ENCODE measurements around the gene RNF223. TPM values are rescaled to one million over a fixed set of nuclear protein-coding genes. Genes with fewer than 3 reads are reported as not detected.

RNF223 gene
- total RNA-seq, 4 donors from 2014 or later, result not detected

DNA sequence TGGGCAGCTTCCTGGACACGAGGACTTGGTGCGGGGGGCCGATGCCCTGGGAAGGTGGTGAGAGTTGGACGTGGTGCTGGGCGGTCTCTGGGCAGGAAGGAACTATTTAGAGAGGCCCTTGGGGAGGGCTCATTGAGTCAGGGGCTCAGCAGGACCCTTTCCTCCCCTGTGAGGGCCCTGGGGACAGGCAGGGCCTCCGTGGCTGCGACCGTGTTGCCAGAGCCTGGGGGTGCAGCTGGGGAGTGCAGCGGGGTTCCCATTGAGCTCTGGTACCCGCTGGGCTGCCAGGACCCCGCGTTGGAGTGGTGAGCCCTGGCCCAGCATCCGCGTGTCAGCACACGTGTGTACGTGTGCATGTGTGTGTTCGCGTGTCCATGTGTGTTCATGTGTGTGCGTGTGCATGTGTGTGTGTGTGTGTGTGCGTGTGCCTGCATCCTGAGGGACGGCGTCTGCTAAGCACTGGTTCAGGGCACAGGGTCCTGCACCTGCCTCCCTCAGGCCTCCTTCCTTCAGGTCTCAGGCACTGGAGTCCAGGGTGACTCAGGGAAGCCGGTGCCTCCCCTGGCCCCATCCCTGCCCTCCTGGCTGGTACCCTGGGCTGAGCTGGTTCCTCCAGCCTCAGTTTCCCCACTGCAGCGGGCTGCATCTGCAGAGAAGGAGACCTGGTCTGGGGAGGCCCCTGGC is 10.7 kb downstream of the RNF223 start:
- no peak for DNase-seq
- peaks cover 13 to 14% of the 10 kb centered on the region in 2 donors for H3K27me3 ChIP-seq
- TF ChIP-seq, protein P1, sequence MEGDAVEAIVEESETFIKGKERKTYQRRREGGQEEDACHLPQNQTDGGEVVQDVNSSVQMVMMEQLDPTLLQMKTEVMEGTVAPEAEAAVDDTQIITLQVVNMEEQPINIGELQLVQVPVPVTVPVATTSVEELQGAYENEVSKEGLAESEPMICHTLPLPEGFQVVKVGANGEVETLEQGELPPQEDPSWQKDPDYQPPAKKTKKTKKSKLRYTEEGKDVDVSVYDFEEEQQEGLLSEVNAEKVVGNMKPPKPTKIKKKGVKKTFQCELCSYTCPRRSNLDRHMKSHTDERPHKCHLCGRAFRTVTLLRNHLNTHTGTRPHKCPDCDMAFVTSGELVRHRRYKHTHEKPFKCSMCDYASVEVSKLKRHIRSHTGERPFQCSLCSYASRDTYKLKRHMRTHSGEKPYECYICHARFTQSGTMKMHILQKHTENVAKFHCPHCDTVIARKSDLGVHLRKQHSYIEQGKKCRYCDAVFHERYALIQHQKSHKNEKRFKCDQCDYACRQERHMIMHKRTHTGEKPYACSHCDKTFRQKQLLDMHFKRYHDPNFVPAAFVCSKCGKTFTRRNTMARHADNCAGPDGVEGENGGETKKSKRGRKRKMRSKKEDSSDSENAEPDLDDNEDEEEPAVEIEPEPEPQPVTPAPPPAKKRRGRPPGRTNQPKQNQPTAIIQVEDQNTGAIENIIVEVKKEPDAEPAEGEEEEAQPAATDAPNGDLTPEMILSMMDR (IDR thresholded peaks at IDR 0.05), result no peak
- no peak for TF ChIP-seq POLR2A (IDR thresholded peaks at IDR 0.05)
- H3K4me3 ChIP-seq, result no peak overlapping the region
- no peaks in the 10 kb centered on the region for H3K9me3 ChIP-seq
- H3K4me1 ChIP-seq, result peaks cover 0 to under 1% of the 10 kb centered on the region in 2 donors
- H3K36me3 ChIP-seq, result no peaks in the 10 kb centered on the region
- intact Hi-C loops (cut with DNase I; ENCODE audit: low total_unique reads), result loop anchor here (10.0 kb wide), 1 partner anchor 79 kb away; the partner anchor contains the start of gene PERM1
- no peak overlapping the region for H3K27ac ChIP-seq

DNA sequence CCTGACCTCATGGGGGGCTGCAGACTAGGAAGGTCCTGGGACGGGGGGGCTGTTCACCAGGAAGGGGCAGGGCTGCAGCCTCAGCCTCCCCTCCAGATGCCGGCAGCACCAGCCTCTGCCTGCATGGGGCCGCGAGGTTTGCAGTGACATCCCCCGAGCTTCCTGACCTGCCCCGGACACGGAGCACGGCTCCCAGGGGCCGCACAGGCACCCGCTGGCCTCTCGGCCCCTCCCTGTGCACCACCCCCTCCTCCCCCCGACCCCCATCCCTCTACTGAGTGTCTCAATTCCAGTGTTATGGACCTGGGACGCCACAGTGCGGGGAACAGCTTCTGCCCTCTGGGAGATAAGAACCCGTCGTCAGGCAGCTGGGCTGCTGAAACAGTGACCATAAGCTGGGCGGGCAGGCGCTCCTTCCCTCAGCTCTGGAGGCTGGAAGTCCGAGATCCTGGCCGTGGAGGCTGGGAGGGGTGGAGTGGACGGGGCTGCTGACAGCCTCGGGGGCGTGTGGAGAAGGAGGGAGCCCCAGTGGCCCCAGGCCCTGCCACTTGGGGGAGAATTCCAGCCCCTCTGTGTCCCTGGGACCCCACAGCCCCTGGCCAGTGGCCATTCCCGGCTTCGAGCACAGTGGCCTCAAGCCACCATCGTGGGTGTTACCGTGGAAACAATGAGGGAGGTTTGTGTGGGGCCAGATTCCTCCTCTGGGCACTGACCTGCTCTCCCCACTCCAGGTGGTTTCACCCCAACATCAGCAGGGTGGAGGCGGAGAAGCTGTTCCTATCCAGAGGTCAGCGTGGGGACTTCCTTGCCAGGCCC is 11.6 kb downstream of the RNF223 start:
- TF ChIP-seq POLR2A (IDR thresholded peaks at IDR 0.05), result no peak
- TF ChIP-seq, protein P1 (IDR thresholded peaks at IDR 0.05), result no peak
- DNase-seq, result no peak
- Histone ChIP-seq H3K4me1 (no peaks in the 10 kb centered on the region), H3K36me3 (no peaks in the 10 kb centered on the region), H3K4me3 (no peak overlapping the region), H3K27me3 (peaks cover 9 to 13% of the 10 kb centered on the region in 2 donors), H3K27ac (no peak overlapping the region), H3K9me3 (no peaks in the 10 kb centered on the region)
- intact Hi-C loops (cut with DNase I; ENCODE audit: low total_unique reads), result loop anchor here (10.0 kb wide), 1 partner anchor 78 kb away; the partner anchor contains the start of gene PERM1

DNA sequence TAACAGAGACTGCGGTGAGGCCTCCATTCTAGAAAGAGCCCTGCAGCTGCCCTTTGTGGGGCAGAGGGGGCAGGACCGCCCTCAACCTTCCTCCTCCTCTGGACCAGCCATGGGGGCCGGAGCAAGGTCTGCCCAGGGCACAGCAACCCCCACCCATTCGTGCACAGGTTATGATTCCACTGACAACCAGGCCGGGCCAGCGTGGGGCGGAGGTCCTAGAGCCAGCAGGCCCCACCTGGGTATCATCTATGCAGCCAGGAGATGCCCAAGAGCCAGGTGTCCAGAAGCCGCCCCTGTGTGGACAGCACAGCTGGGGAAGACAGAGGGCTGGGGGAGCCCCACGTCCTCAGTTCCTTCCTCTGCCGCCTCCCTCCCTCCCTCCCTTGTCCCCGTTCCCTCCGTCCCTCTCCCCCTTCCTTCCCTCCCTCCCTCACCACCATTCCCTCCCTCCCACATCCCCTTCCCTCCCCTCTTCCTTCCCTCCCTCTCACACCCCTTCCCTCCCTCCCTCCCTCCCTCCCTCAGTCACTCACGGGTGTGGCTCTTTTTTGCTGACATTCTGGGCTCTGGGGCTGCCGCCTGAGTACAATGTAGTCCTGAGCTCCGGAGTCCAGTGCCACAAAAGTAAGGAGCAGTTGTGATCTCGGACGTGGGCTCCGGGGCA is 12.3 kb downstream of the RNF223 start:
- Histone ChIP-seq H3K4me3 (no peak overlapping the region), H3K9me3 (no peaks in the 10 kb centered on the region), H3K27me3 (peaks cover 9 to 13% of the 10 kb centered on the region in 2 donors), H3K4me1 (no peaks in the 10 kb centered on the region), H3K27ac (no peak overlapping the region), H3K36me3 (no peaks in the 10 kb centered on the region)
- TF ChIP-seq, protein P1 (IDR thresholded peaks at IDR 0.05), result no peak
- TF ChIP-seq POLR2A (IDR thresholded peaks at IDR 0.05), result no peak
- intact Hi-C loops (cut with DNase I; ENCODE audit: low total_unique reads), result loop anchor here (10.0 kb wide), 1 partner anchor 77 kb away; the partner anchor contains the start of gene PERM1
- no peak for DNase-seq

DNA sequence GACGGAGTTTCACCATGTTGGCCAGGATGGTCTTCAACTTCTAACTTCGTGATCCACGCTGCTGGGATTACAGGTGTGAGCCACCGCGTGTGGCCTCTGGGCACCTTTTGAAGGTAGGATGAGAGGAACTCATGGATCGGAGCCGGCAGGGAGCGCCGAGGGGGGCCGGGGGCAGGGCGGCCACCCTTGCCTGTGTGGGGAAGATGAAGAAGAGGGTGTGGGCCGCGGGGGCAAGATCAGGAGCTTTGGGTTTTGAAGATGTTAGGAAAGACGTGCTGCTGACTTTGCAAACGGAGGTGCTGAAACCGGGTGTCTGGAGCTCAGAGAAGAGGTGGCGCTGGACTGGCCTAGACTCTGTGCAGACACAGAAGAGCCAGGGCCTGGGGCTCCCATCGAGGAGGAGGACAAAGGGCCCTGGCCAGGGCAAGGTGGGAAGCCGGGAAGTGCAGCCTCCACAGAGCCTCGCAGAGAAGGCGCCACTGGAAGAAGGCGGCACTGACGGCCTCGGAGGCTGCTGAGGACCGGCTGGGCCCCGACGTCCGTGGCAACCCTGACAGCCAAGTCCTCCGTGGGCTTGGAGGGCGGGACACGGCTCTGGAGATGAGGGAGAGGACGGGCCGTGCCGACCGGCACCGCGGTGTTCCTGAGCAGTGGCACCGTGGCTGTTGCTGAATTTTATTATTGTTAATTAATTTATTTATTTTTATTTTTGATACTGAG is 13.7 kb downstream of the RNF223 start:
- Histone ChIP-seq H3K36me3 (no peaks in the 10 kb centered on the region), H3K4me1 (no peaks in the 10 kb centered on the region), H3K4me3 (no peak overlapping the region), H3K27me3 (peaks cover 9 to 13% of the 10 kb centered on the region in 2 donors), H3K9me3 (no peaks in the 10 kb centered on the region), H3K27ac (no peak overlapping the region)
- intact Hi-C loops (cut with DNase I; ENCODE audit: low total_unique reads), result loop anchor here (10.0 kb wide), 1 partner anchor 76 kb away; the partner anchor contains the start of gene PERM1
- DNase-seq, result no peak
- no peak for TF ChIP-seq POLR2A (IDR thresholded peaks at IDR 0.05)
- TF ChIP-seq, protein P1 (IDR thresholded peaks at IDR 0.05), result no peak
